GM12878 (cell line): ENCODE results near the gene RPL35A. TPM values are rescaled to one million over a fixed set of nuclear protein-coding genes. Genes with fewer than 3 reads are reported as not detected.

Source experiments
- ATAC-seq: fragments of 200-7000 bp; cut with Tn5 transposase; 3 replicates; pipeline ENCODE4 v1.9.1; 2020; ENCODE audit warnings: mild to moderate bottlenecking, moderate library complexity
- BruUV-seq: library from RNA; stranded (reverse); fragments of 400-500 nt; replicated peaks from 2 replicates; lab custom pipeline; 2021; lab: Mats Ljungman, UMichigan
- CTCF ChIA-PET: fragments of 300-600 bp; sonication (Branson Sonifier 250); formaldehyde crosslinking; extraction: SDS; loops from one replicate; lab custom pipeline; 2021; ENCODE audit warnings: inconsistent platforms; lab: Yijun Ruan, JAX
- POLR2A ChIA-PET: fragments of 350-600 bp; formaldehyde crosslinking; extraction: SDS; loops from one replicate; lab custom pipeline; 2021; ENCODE audit warnings: inconsistent platforms; lab: Charles Lee
- RAD21 ChIA-PET: fragments of 300-600 bp; sonication (Branson Sonifier 250); formaldehyde crosslinking; loops from one replicate; lab custom pipeline; 2023; ENCODE audit warnings: antibody characterized with exemption; ENCODE audit not compliant: unreplicated experiment; lab: Charles Lee
- SMC1A ChIA-PET: fragments of 300-600 bp; sonication (Branson Sonifier 250); formaldehyde crosslinking; loops from one replicate; lab custom pipeline; 2023; ENCODE audit not compliant: unreplicated experiment, uncharacterized antibody; lab: Charles Lee
- DNase-seq: peaks from one replicate; pipeline ENCODE4 v3.0.0-alpha.2; 2011; ENCODE audit warnings: low read depth, low spot score
- FAIRE-seq: peaks from 3 replicates; lab custom pipeline; 2011; peaks lifted over from hg19 to GRCh38; lab: Jason Lieb, UNC
- H2AFZ ChIP-seq: 2 replicates; pipeline ENCODE4 v1.6.0; 2011; ENCODE audit warnings: low read depth, low read length, control low read depth; ENCODE audit not compliant: control insufficient read depth
- H3K27ac ChIP-seq: 2 replicates; pipeline ENCODE4 v1.5.1; 2011; ENCODE audit warnings: control low read depth; ENCODE audit not compliant: control insufficient read depth, insufficient read depth
- H3K27me3 ChIP-seq, 2 experiments: replicated peaks in 1 of 2; 2 replicates each; pipeline versions ENCODE4 v1.6.0 to v1.6.1; 2011; ENCODE audit warnings: low read length in 1 of 2; ENCODE audit not compliant: control insufficient read depth in 2 of 2, insufficient read depth in 2 of 2
- H3K36me3 ChIP-seq, 2 experiments: 2 replicates each; pipeline ENCODE4 v1.5.1; 2011; ENCODE audit warnings: low read length in 1 of 2; ENCODE audit not compliant: control insufficient read depth in 2 of 2, insufficient read depth in 2 of 2
- H3K4me1 ChIP-seq: 2 replicates; pipeline ENCODE4 v1.6.1; 2011; ENCODE audit warnings: mild to moderate bottlenecking, low read length, moderate library complexity, mixed read lengths; ENCODE audit not compliant: control insufficient read depth, insufficient read depth
- H3K4me2 ChIP-seq: 2 replicates; pipeline ENCODE4 v1.6.0; 2011; ENCODE audit warnings: control low read depth; ENCODE audit not compliant: control insufficient read depth, insufficient read depth
- H3K4me3 ChIP-seq: fragments of 200-600 bp; sonication (generic); 2 replicates; pipeline ENCODE4 v1.5.1; 2016
- H3K79me2 ChIP-seq: 2 replicates; pipeline ENCODE4 v1.6.0; 2011; ENCODE audit warnings: low read length; ENCODE audit not compliant: control insufficient read depth, insufficient read depth
- H3K9ac ChIP-seq: 2 replicates; pipeline ENCODE4 v1.8.0; 2011; ENCODE audit warnings: low read length, control low read depth, mixed read lengths; ENCODE audit not compliant: control insufficient read depth, insufficient read depth
- H3K9me3 ChIP-seq: replicated peaks from 3 replicates; pipeline ENCODE4 v1.5.1; 2011; ENCODE audit warnings: mild to moderate bottlenecking, low read length; ENCODE audit not compliant: control insufficient read depth, insufficient read depth
- H4K20me1 ChIP-seq: 2 replicates; pipeline ENCODE4 v1.6.0; 2011; ENCODE audit not compliant: control insufficient read depth, insufficient read depth
- ATF3 ChIP-seq: IDR thresholded peaks from 2 replicates; pipeline ENCODE4 v1.6.1; 2011; ENCODE audit warnings: low read depth, mild to moderate bottlenecking, low read length, moderate library complexity, borderline replicate concordance; ENCODE audit errors: extremely low read depth
- BHLHE40 ChIP-seq, 2 experiments: fragments of 450-650 bp in 1 of 2; IDR thresholded peaks; 2 replicates each; pipeline ENCODE4 v1.6.1; 2011 to 2017; ENCODE audit warnings: low read depth in 2 of 2, borderline replicate concordance in 1 of 2, improper control_type of control experiment in 1 of 2, low read length in 1 of 2, mild to moderate bottlenecking in 1 of 2
- RUNX3 ChIP-seq: IDR thresholded peaks from 2 replicates; pipeline ENCODE4 v1.6.1; 2012; ENCODE audit warnings: low read length, inconsistent platforms
- SREBF2 ChIP-seq: IDR thresholded peaks from 2 replicates; pipeline ENCODE4 v1.6.1; 2012; ENCODE audit warnings: mild to moderate bottlenecking, low read length
- TCF12 ChIP-seq: IDR thresholded peaks from 2 replicates; pipeline ENCODE4 v1.6.1; 2011; ENCODE audit warnings: low read depth, mild to moderate bottlenecking, low read length
- ZBTB4 ChIP-seq: fragments of 450-650 bp; formaldehyde crosslinking; IDR thresholded peaks from 2 replicates; pipeline ENCODE4 v1.4.0; 2022; ENCODE audit warnings: mild to moderate bottlenecking, moderate library complexity
- WGBS: methylation state at CpG from one replicate; pipeline ENCODE4 v1.1.6; 2016; ENCODE audit warnings: low lambda C conversion rate; ENCODE audit not compliant: insufficient replicate concordance, insufficient coverage; ENCODE audit errors: missing lambda C conversion rate; 5-methylcytosine and 5-hydroxymethylcytosine counted together
- in situ Hi-C: fragments of 300-500 bp; cut with MboI; formaldehyde crosslinking; loops from 9 replicates; pipeline ENCODE4 v1.14.3; 2018; ENCODE audit warnings: mixed read lengths
- intact Hi-C: fragments of 100-400 bp; cut with micrococcal nuclease; formaldehyde crosslinking; loops from one replicate; pipeline ENCODE4 v1.14.2; 2022; ENCODE audit not compliant: unreplicated experiment
- polyA plus RNA-seq, 11 experiments: library from polyadenylated mRNA; depleted of rRNA in 4 of 11; unstranded in 6 of 11; stranded (reverse) in 5 of 11; fragments of >200 nt; fragmentation: Nextera tagmentation in 4 of 11; fragmentation: Illumina TruSeq in 1 of 11; extraction: Ambion mirVana in 4 of 11; extraction: Trizol in 1 of 11; gene quantifications; 1 replicate in 1 of 11; 2 replicates in 10 of 11; pipeline versions ENCODE4 v1.2.1 to v1.2.3, GENCODE V29; 2011 to 2016; ENCODE audit warnings: inconsistent platforms in 2 of 11, missing spikeins in 2 of 11, low read depth in 1 of 11
- total RNA-seq, 4 experiments: library from RNA; depleted of rRNA in 3 of 4; stranded (reverse); fragments of >200 nt in 3 of 4; fragmentation: Illumina TruSeq in 1 of 4; extraction: Trizol in 1 of 4; gene quantifications; 2 replicates each; pipeline versions ENCODE4 v1.2.1 to v1.2.3, GENCODE V29; 2013 to 2021

Gene RPL35A
- total and polyA plus RNA-seq, 10 of the 15 experiments (the other 5 are each of a cell fraction or from before 2014, with no cell fraction given): 774 to 3,144 (median 1,843) TPM

GRCh38 chr3:197960694-197961581 is 10.9 kb downstream of the RPL35A start:
- BruUV-seq: no TSS peak
- Histone ChIP-seq H3K36me3 (peaks cover under 1 to 15% of the 10 kb centered on the region in 2 experiments), H3K79me2 (no peaks in the 10 kb centered on the region; the same call in 1 of the 2 replicates), H4K20me1 (no peaks in the 10 kb centered on the region), H3K4me2 (peak overlapping the region; percentile 95), H3K4me1 (peaks cover 6% of the 10 kb centered on the region), H3K27ac (no peak overlapping the region), H3K4me3 (peak overlapping the region; percentile 73), H3K27me3 (no peaks in the 10 kb centered on the region), H3K9ac (peak overlapping the region; percentile 66), H2AFZ (peak overlapping the region; percentile 93), H3K9me3 (no peaks in the 10 kb centered on the region; the same call in 2 of the 3 replicates)
- TF ChIP-seq BHLHE40 (IDR thresholded peaks at IDR 0.05; ENCODE audit: borderline replicate concordance in 1 of 2, low read depth in 2 of 2, low read length in 1 of 2) (peak in 1 of 2 experiments; percentile 9; a peak in 1 of 4 replicates), ATF3 (no peak)
- FAIRE-seq (peak; percentile 47), ATAC-seq (no peak), DNase-seq (no peak)
- 16% methylated on average over 23 of the region's 23 CpGs for WGBS
- ChIA-PET CTCF (interaction anchor here (1.1 kb wide), 1 partner anchor 55 kb away, joined by 6 read pairs; no protein-coding TSS in a partner anchor), POLR2A (no interaction called here), RAD21 (no interaction called here), SMC1A (interaction anchor here (1.7 kb wide), 1 partner anchor 10 kb away, joined by 6 read pairs; no protein-coding TSS in a partner anchor)
- intact Hi-C loops: no loop called here
- in situ Hi-C loops: no loop called here

GRCh38 chr3:197961582-197961945 is 11.6 kb downstream of the RPL35A start:
- Histone ChIP-seq H3K27me3 (no peaks in the 10 kb centered on the region), H3K79me2 (no peaks in the 10 kb centered on the region)
- CTCF ChIA-PET: interaction anchor here (1.0 to 1.1 kb wide), 2 partner anchors 19 to 56 kb away, joined by 3 to 6 read pairs; no protein-coding TSS in a partner anchor
- TF ChIP-seq ZBTB4 (CRISPR knock-in tag): no peak
- TF ChIP-seq RUNX3: peak; percentile 50; the same call in 1 of the 2 replicates
- TF ChIP-seq TCF12: no peak
- no peak for TF ChIP-seq SREBF2
- TF ChIP-seq, all 136 proteins: peak for 1
- FAIRE-seq (no peak), DNase-seq (no peak), ATAC-seq (no peak)
- H3K36me3 ChIP-seq: peaks cover 0 to 11% of the 10 kb centered on the region in 2 experiments; a peak in 2 of 4 replicates
- no TSS peak for BruUV-seq
- ChIA-PET POLR2A (no interaction called here), SMC1A (interaction anchor here (1.7 kb wide), 1 partner anchor 10 kb away, joined by 6 read pairs; no protein-coding TSS in a partner anchor), RAD21 (no interaction called here)
- in situ Hi-C loops (no loop called here), intact Hi-C loops (no loop called here)
- H2AFZ ChIP-seq: no peak overlapping the region
- no peak overlapping the region for H3K4me2 ChIP-seq
- WGBS: 69% methylated on average over 9 of the region's 9 CpGs
- no peak overlapping the region for H3K9ac ChIP-seq
- H3K4me3 ChIP-seq: no peak overlapping the region
- H3K4me1 ChIP-seq: peaks cover 6% of the 10 kb centered on the region
- H3K9me3 ChIP-seq: no peaks in the 10 kb centered on the region; the same call in 2 of the 3 replicates
- no peak overlapping the region for H3K27ac ChIP-seq
- H4K20me1 ChIP-seq: no peaks in the 10 kb centered on the region
